ENCODE results near the gene SERPING1. TPM values are rescaled to one million over a fixed set of nuclear protein-coding genes. Genes with fewer than 3 reads are reported as not detected.

The SERPING1 gene
- total and polyA plus RNA-seq, 2 of the 13 experiments (the other 11 are each of a cell fraction or from before 2014, with no cell fraction given) = 2.0 to 10.4 TPM

DNA sequence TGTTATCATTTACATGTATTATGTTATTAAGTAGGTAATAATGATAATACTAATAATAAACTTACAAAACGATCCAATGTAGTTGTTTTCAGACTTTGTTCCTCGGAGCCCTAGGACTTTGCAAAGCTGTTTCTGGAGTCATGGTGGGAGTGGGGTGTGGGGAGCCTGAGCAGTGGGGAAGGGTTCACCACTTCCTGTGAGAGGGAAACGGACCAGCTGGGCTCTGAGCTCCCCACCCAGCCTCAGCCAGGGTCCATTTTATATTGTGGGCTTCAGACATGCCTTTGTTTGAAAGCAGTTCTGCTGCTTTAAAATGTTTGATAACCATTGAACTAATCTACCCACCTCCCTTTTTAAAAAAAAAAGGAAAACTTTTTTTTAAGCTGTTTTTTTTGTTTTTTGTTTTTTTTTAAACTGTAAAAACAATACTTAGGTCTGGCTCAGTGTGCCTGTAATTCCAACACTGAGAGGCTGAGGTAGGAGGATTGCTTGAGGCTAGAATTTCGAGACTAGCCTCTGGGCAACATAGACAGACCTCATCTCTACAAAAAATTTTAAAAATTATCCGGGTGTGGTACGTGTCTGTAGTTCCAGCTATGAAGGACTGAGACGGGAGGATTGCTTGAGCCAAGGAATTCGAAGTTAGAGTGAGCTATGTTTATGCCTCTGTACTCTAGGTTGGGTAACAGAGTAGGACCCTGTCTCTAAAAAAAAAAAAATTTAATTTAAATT is 7.0 kb downstream of the SERPING1 start:
- intact Hi-C loops (cut with micrococcal nuclease; ENCODE audit: unreplicated experiment) = no loop called here

DNA sequence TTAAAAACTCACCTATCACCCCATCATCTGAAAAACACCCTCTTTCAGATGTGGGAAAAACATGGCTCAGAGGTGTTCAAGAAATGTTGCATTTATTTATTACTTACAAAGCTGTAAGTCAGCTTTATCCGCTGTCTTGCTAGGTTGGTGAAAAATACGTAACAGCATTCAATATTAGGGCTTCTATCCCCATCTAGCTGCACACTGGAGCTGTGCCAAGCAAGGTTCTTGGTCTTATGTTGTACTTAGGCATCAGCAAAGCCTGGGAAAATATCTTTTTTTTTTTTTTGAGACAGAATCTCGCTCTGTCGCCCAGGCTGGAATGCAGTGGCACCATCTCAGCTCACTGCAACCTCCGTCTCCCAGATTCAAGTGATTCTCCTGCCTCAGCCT is 7.5 kb downstream of the SERPING1 start:
- ATAC-seq (no peak), FAIRE-seq (no peak), DNase-seq (ENCODE audit: low spot score) (no peak)
- Histone ChIP-seq H3K9me3 (ENCODE audit: low read length) (no peaks in the 10 kb centered on the region), H3K79me2 (ENCODE audit: insufficient read depth, low read length) (no peaks in the 10 kb centered on the region), H4K20me1 (ENCODE audit: insufficient read depth, low read length) (no peaks in the 10 kb centered on the region), H3K4me1 (ENCODE audit: insufficient read depth, low read length) (no peaks in the 10 kb centered on the region), H3K27me3 (ENCODE audit: control insufficient read depth in 1 of 2, insufficient read depth in 2 of 2, low read length in 2 of 2) (no peaks in the 10 kb centered on the region), H3K27ac (ENCODE audit: extremely low read length, insufficient read depth, low read length) (no peak overlapping the region), H3K4me3 (replicated peaks in 1 of 3; ENCODE audit: insufficient read depth in 1 of 3, low read depth in 2 of 3, low read length in 3 of 3) (no peak overlapping the region), H2AFZ (ENCODE audit: low read length) (no peak overlapping the region), H3K4me2 (ENCODE audit: low read depth, low read length) (no peak overlapping the region), H3K9ac (ENCODE audit: insufficient read depth, low read depth, low read length) (no peak overlapping the region), H3K36me3 (replicated peaks in 1 of 2; ENCODE audit: control insufficient read depth in 1 of 2, insufficient read depth in 2 of 2, low read length in 2 of 2) (no peaks in the 10 kb centered on the region)
- WGBS (ENCODE audit: low lambda C conversion rate) = 94% methylated on average over 5 of the region's 5 CpGs
- BruUV-seq (replicated peaks) = no TSS peak
- CTCF ChIA-PET (ENCODE audit: low intra/inter-chr PET ratio, low total read pairs) = no interaction called here
- in situ Hi-C loops (cut with HindIII; ENCODE audit: extremely low pct_ligation_motif_present, low pct_unique_long_range_greater_than_20kb) = no loop called here
- intact Hi-C loops (cut with micrococcal nuclease; ENCODE audit: unreplicated experiment) = no loop called here
- POLR2A ChIA-PET = no interaction called here
- TF ChIP-seq SPEN (CRISPR knock-in tag; IDR thresholded peaks at IDR 0.05; ENCODE audit: low read depth) = no peak
- TF ChIP-seq, protein P1, sequence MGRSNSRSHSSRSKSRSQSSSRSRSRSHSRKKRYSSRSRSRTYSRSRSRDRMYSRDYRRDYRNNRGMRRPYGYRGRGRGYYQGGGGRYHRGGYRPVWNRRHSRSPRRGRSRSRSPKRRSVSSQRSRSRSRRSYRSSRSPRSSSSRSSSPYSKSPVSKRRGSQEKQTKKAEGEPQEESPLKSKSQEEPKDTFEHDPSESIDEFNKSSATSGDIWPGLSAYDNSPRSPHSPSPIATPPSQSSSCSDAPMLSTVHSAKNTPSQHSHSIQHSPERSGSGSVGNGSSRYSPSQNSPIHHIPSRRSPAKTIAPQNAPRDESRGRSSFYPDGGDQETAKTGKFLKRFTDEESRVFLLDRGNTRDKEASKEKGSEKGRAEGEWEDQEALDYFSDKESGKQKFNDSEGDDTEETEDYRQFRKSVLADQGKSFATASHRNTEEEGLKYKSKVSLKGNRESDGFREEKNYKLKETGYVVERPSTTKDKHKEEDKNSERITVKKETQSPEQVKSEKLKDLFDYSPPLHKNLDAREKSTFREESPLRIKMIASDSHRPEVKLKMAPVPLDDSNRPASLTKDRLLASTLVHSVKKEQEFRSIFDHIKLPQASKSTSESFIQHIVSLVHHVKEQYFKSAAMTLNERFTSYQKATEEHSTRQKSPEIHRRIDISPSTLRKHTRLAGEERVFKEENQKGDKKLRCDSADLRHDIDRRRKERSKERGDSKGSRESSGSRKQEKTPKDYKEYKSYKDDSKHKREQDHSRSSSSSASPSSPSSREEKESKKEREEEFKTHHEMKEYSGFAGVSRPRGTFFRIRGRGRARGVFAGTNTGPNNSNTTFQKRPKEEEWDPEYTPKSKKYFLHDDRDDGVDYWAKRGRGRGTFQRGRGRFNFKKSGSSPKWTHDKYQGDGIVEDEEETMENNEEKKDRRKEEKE (IDR thresholded peaks at IDR 0.05) = no peak
- TF ChIP-seq SNRNP70 (IDR thresholded peaks at IDR 0.05; ENCODE audit: low read depth, low read length) = no peak
- no peak for TF ChIP-seq SMARCC2 (IDR thresholded peaks at IDR 0.05)
- TF ChIP-seq POLR2AphosphoS2 (IDR thresholded peaks at IDR 0.05; ENCODE audit: low read depth, low read length) = no peak
- TF ChIP-seq, protein P2, sequence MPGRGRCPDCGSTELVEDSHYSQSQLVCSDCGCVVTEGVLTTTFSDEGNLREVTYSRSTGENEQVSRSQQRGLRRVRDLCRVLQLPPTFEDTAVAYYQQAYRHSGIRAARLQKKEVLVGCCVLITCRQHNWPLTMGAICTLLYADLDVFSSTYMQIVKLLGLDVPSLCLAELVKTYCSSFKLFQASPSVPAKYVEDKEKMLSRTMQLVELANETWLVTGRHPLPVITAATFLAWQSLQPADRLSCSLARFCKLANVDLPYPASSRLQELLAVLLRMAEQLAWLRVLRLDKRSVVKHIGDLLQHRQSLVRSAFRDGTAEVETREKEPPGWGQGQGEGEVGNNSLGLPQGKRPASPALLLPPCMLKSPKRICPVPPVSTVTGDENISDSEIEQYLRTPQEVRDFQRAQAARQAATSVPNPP (CRISPR knock-in tag; IDR thresholded peaks at IDR 0.05) = no peak
- TF ChIP-seq MBNL3 (CRISPR knock-in tag; conservative IDR thresholded peaks at IDR 0.05) = no peak
- TF ChIP-seq, protein P3, sequence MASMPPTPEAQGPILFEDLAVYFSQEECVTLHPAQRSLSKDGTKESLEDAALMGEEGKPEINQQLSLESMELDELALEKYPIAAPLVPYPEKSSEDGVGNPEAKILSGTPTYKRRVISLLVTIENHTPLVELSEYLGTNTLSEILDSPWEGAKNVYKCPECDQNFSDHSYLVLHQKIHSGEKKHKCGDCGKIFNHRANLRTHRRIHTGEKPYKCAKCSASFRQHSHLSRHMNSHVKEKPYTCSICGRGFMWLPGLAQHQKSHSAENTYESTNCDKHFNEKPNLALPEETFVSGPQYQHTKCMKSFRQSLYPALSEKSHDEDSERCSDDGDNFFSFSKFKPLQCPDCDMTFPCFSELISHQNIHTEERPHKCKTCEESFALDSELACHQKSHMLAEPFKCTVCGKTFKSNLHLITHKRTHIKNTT (CRISPR knock-in tag; IDR thresholded peaks at IDR 0.05) = no peak
- no peak for TF ChIP-seq ZBTB8A (CRISPR knock-in tag; IDR thresholded peaks at IDR 0.05; ENCODE audit: borderline replicate concordance, low read depth)

More for the DNA sequence above, 7.0 kb downstream of the SERPING1 start:
- TF ChIP-seq FOXK1 (CRISPR knock-in tag; IDR thresholded peaks at IDR 0.05; ENCODE audit: borderline replicate concordance, low read depth) (no peak), ZNF331 (CRISPR knock-in tag; IDR thresholded peaks at IDR 0.05) (no peak), TBP (CRISPR knock-in tag; IDR thresholded peaks at IDR 0.05) (no peak), ARNT (IDR thresholded peaks at IDR 0.05) (no peak), ZNF530 (CRISPR knock-in tag; IDR thresholded peaks at IDR 0.05; ENCODE audit: low read depth) (no peak), SUZ12 (IDR thresholded peaks at IDR 0.05; ENCODE audit: low read depth, low read length) (no peak), BRCA1 (CRISPR knock-in tag; IDR thresholded peaks at IDR 0.05) (no peak), SRY (CRISPR knock-in tag; IDR thresholded peaks at IDR 0.05) (no peak), ZNF737 (CRISPR knock-in tag; IDR thresholded peaks at IDR 0.05; ENCODE audit: borderline replicate concordance) (no peak)
- no peaks in the 10 kb centered on the region for H4K20me1 ChIP-seq (ENCODE audit: insufficient read depth, low read length)
- H3K36me3 ChIP-seq (replicated peaks in 1 of 2; ENCODE audit: control insufficient read depth in 1 of 2, insufficient read depth in 2 of 2, low read length in 2 of 2) = no peaks in the 10 kb centered on the region
- no TSS peak for BruUV-seq (replicated peaks)
- in situ Hi-C loops (cut with HindIII; ENCODE audit: extremely low pct_ligation_motif_present, low pct_unique_long_range_greater_than_20kb) = no loop called here
- ChIA-PET POLR2A (no interaction called here), CTCF (ENCODE audit: low intra/inter-chr PET ratio, low total read pairs) (no interaction called here)
- no peak for DNase-seq (ENCODE audit: low spot score)
- H3K9me3 ChIP-seq (ENCODE audit: low read length) = no peaks in the 10 kb centered on the region
- peaks cover 3% of the 10 kb centered on the region; the same call in 1 of the 2 replicates for H3K4me1 ChIP-seq (ENCODE audit: insufficient read depth, low read length)
- H3K79me2 ChIP-seq (ENCODE audit: insufficient read depth, low read length) = no peaks in the 10 kb centered on the region
- no peak overlapping the region for H3K4me3 ChIP-seq (replicated peaks in 1 of 3; ENCODE audit: insufficient read depth in 1 of 3, low read depth in 2 of 3, low read length in 3 of 3)
- H2AFZ ChIP-seq (ENCODE audit: low read length) = no peak overlapping the region
- FAIRE-seq = no peak
- ATAC-seq = no peak
- no peak overlapping the region for H3K9ac ChIP-seq (ENCODE audit: insufficient read depth, low read depth, low read length)
- no peaks in the 10 kb centered on the region for H3K27me3 ChIP-seq (ENCODE audit: control insufficient read depth in 1 of 2, insufficient read depth in 2 of 2, low read length in 2 of 2)
- H3K27ac ChIP-seq (ENCODE audit: extremely low read length, insufficient read depth, low read length) = no peak overlapping the region
- 63% methylated on average over 8 of the region's 8 CpGs for WGBS (ENCODE audit: low lambda C conversion rate)
- H3K4me2 ChIP-seq (ENCODE audit: low read depth, low read length) = no peak overlapping the region
